Measurements from ENCODE around the gene ANKS1B. TPM values are rescaled to one million over a fixed set of nuclear protein-coding genes. Genes with fewer than 3 reads are reported as not detected.

The ANKS1B gene
- total and polyA plus RNA-seq, 9 donors = 1.4 to 5.6 (median 2.7) TPM

- WGBS (ENCODE audit: insufficient coverage) = 82% methylated on average over 3 of the region's 3 CpGs
Observed at GRCh38 chr12:99553461-99553860, 431.3 kb downstream of the ANKS1B start.

GRCh38 chr12:99552022-99552421 is 432.7 kb downstream of the ANKS1B start:
- Histone ChIP-seq H3K27me3 (ENCODE audit: control insufficient read depth, insufficient read depth, low read length) (no peaks in the 10 kb centered on the region), H3K4me1 (ENCODE audit: control insufficient read depth, insufficient read depth, low read length) (no peaks in the 10 kb centered on the region), H3K27ac (ENCODE audit: low read length) (no peak overlapping the region), H3K36me3 (ENCODE audit: control insufficient read depth, insufficient read depth, low read length) (no peaks in the 10 kb centered on the region), H3K4me3 (ENCODE audit: low read length) (no peak overlapping the region), H3K9me3 (replicated peaks; ENCODE audit: control insufficient read depth, low read depth, low read length) (no peaks in the 10 kb centered on the region)
- DNase-seq = no peak
- no CpG with 5 or more reads among the region's 1 CpG for WGBS (ENCODE audit: insufficient coverage)

More at GRCh38 chr12:99553461-99553860, 431.3 kb downstream of the ANKS1B start:
- peak; percentile 2 for DNase-seq
- Histone ChIP-seq H3K4me3 (ENCODE audit: low read length) (no peak overlapping the region), H3K36me3 (ENCODE audit: control insufficient read depth, insufficient read depth, low read length) (no peaks in the 10 kb centered on the region), H3K27me3 (ENCODE audit: control insufficient read depth, insufficient read depth, low read length) (no peaks in the 10 kb centered on the region), H3K9me3 (replicated peaks; ENCODE audit: control insufficient read depth, low read depth, low read length) (no peaks in the 10 kb centered on the region), H3K27ac (ENCODE audit: low read length) (no peak overlapping the region), H3K4me1 (ENCODE audit: control insufficient read depth, insufficient read depth, low read length) (no peaks in the 10 kb centered on the region)

GRCh38 chr12:99549651-99550050 is 435.1 kb downstream of the ANKS1B start:
- no peaks in the 10 kb centered on the region for H3K4me1 ChIP-seq (ENCODE audit: control insufficient read depth, insufficient read depth, low read length)
- WGBS (ENCODE audit: insufficient coverage) = 90% methylated on average over 5 of the region's 5 CpGs
- no peak overlapping the region for H3K4me3 ChIP-seq (ENCODE audit: low read length)
- no peak for DNase-seq
- H3K27ac ChIP-seq (ENCODE audit: low read length) = no peak overlapping the region
- H3K36me3 ChIP-seq (ENCODE audit: control insufficient read depth, insufficient read depth, low read length) = no peaks in the 10 kb centered on the region
- H3K27me3 ChIP-seq (ENCODE audit: control insufficient read depth, insufficient read depth, low read length) = no peaks in the 10 kb centered on the region
- no peaks in the 10 kb centered on the region for H3K9me3 ChIP-seq (replicated peaks; ENCODE audit: control insufficient read depth, low read depth, low read length)

- Histone ChIP-seq H3K36me3 (ENCODE audit: control insufficient read depth, insufficient read depth, low read length) (no peaks in the 10 kb centered on the region), H3K4me1 (ENCODE audit: control insufficient read depth, insufficient read depth, low read length) (no peaks in the 10 kb centered on the region), H3K9me3 (replicated peaks; ENCODE audit: control insufficient read depth, low read depth, low read length) (no peaks in the 10 kb centered on the region), H3K4me3 (ENCODE audit: low read length) (no peak overlapping the region), H3K27me3 (ENCODE audit: control insufficient read depth, insufficient read depth, low read length) (no peaks in the 10 kb centered on the region), H3K27ac (ENCODE audit: low read length) (no peak overlapping the region)
- no CpG with 5 or more reads among the region's 1 CpG for WGBS (ENCODE audit: insufficient coverage)
- no peak for DNase-seq
Observed at GRCh38 chr12:99549196-99549595, 435.5 kb downstream of the ANKS1B start.

GRCh38 chr12:99544457-99544856 is 440.3 kb downstream of the ANKS1B start:
- Histone ChIP-seq H3K4me3 (ENCODE audit: low read length) (no peak overlapping the region), H3K9me3 (replicated peaks; ENCODE audit: control insufficient read depth, low read depth, low read length) (no peaks in the 10 kb centered on the region), H3K36me3 (ENCODE audit: control insufficient read depth, insufficient read depth, low read length) (no peaks in the 10 kb centered on the region), H3K4me1 (ENCODE audit: control insufficient read depth, insufficient read depth, low read length) (no peaks in the 10 kb centered on the region), H3K27ac (ENCODE audit: low read length) (no peak overlapping the region), H3K27me3 (ENCODE audit: control insufficient read depth, insufficient read depth, low read length) (no peaks in the 10 kb centered on the region)
- no CpG with 5 or more reads among the region's 1 CpG for WGBS (ENCODE audit: insufficient coverage)
- DNase-seq = no peak

GRCh38 chr12:99529966-99530365 is 454.8 kb downstream of the ANKS1B start:
- Histone ChIP-seq H3K4me3 (ENCODE audit: low read length) (no peak overlapping the region), H3K27ac (ENCODE audit: low read length) (no peak overlapping the region), H3K4me1 (ENCODE audit: control insufficient read depth, insufficient read depth, low read length) (no peaks in the 10 kb centered on the region), H3K27me3 (ENCODE audit: control insufficient read depth, insufficient read depth, low read length) (no peaks in the 10 kb centered on the region), H3K9me3 (replicated peaks; ENCODE audit: control insufficient read depth, low read depth, low read length) (no peaks in the 10 kb centered on the region), H3K36me3 (ENCODE audit: control insufficient read depth, insufficient read depth, low read length) (no peaks in the 10 kb centered on the region)
- DNase-seq = no peak
- 83% methylated on average over 1 of the region's 2 CpGs for WGBS (ENCODE audit: insufficient coverage)

- Histone ChIP-seq H3K4me3 (ENCODE audit: low read length) (no peak overlapping the region), H3K36me3 (ENCODE audit: control insufficient read depth, insufficient read depth, low read length) (no peaks in the 10 kb centered on the region), H3K9me3 (replicated peaks; ENCODE audit: control insufficient read depth, low read depth, low read length) (no peaks in the 10 kb centered on the region), H3K4me1 (ENCODE audit: control insufficient read depth, insufficient read depth, low read length) (no peaks in the 10 kb centered on the region), H3K27me3 (ENCODE audit: control insufficient read depth, insufficient read depth, low read length) (no peaks in the 10 kb centered on the region), H3K27ac (ENCODE audit: low read length) (no peak overlapping the region)
- DNase-seq = no peak
Observed at GRCh38 chr12:99528478-99528877, 456.3 kb downstream of the ANKS1B start.

- Histone ChIP-seq H3K4me1 (ENCODE audit: control insufficient read depth, insufficient read depth, low read length) (no peaks in the 10 kb centered on the region), H3K9me3 (replicated peaks; ENCODE audit: control insufficient read depth, low read depth, low read length) (no peaks in the 10 kb centered on the region), H3K4me3 (ENCODE audit: low read length) (no peak overlapping the region), H3K36me3 (ENCODE audit: control insufficient read depth, insufficient read depth, low read length) (no peaks in the 10 kb centered on the region), H3K27ac (ENCODE audit: low read length) (no peak overlapping the region), H3K27me3 (ENCODE audit: control insufficient read depth, insufficient read depth, low read length) (no peaks in the 10 kb centered on the region)
- WGBS (ENCODE audit: insufficient coverage) = 67% methylated on average over 1 of the region's 2 CpGs
- no peak for DNase-seq
Observed at GRCh38 chr12:99523853-99524252, 460.9 kb downstream of the ANKS1B start.

- Histone ChIP-seq H3K4me3 (ENCODE audit: low read length) (no peak overlapping the region), H3K27me3 (ENCODE audit: control insufficient read depth, insufficient read depth, low read length) (no peaks in the 10 kb centered on the region), H3K36me3 (ENCODE audit: control insufficient read depth, insufficient read depth, low read length) (no peaks in the 10 kb centered on the region), H3K4me1 (ENCODE audit: control insufficient read depth, insufficient read depth, low read length) (no peaks in the 10 kb centered on the region), H3K9me3 (replicated peaks; ENCODE audit: control insufficient read depth, low read depth, low read length) (no peaks in the 10 kb centered on the region), H3K27ac (ENCODE audit: low read length) (no peak overlapping the region)
- DNase-seq = no peak
- WGBS (ENCODE audit: insufficient coverage) = no CpG with 5 or more reads among the region's 2 CpGs
Observed at GRCh38 chr12:99522456-99522855, 462.3 kb downstream of the ANKS1B start.

- no peak for DNase-seq
- H3K9me3 ChIP-seq (replicated peaks; ENCODE audit: control insufficient read depth, low read depth, low read length) = no peaks in the 10 kb centered on the region
- H3K4me1 ChIP-seq (ENCODE audit: control insufficient read depth, insufficient read depth, low read length) = no peaks in the 10 kb centered on the region
- WGBS (ENCODE audit: insufficient coverage) = 67% methylated on average over 1 of the region's 3 CpGs
- H3K4me3 ChIP-seq (ENCODE audit: low read length) = no peak overlapping the region
- no peaks in the 10 kb centered on the region for H3K27me3 ChIP-seq (ENCODE audit: control insufficient read depth, insufficient read depth, low read length)
- no peak overlapping the region for H3K27ac ChIP-seq (ENCODE audit: low read length)
- no peaks in the 10 kb centered on the region for H3K36me3 ChIP-seq (ENCODE audit: control insufficient read depth, insufficient read depth, low read length)
Observed at GRCh38 chr12:99521664-99522063, 463.1 kb downstream of the ANKS1B start.

- no CpG with 5 or more reads among the region's 2 CpGs for WGBS (ENCODE audit: insufficient coverage)
- Histone ChIP-seq H3K27ac (ENCODE audit: low read length) (no peak overlapping the region), H3K4me1 (ENCODE audit: control insufficient read depth, insufficient read depth, low read length) (no peaks in the 10 kb centered on the region), H3K9me3 (replicated peaks; ENCODE audit: control insufficient read depth, low read depth, low read length) (peaks cover 6% of the 10 kb centered on the region), H3K27me3 (ENCODE audit: control insufficient read depth, insufficient read depth, low read length) (no peaks in the 10 kb centered on the region), H3K36me3 (ENCODE audit: control insufficient read depth, insufficient read depth, low read length) (no peaks in the 10 kb centered on the region), H3K4me3 (ENCODE audit: low read length) (no peak overlapping the region)
- no peak for DNase-seq
Observed at GRCh38 chr12:99513066-99513465, 471.7 kb downstream of the ANKS1B start.

Data from muscle of leg (tissue), 11 donors.